SK-N-SH treated with all-trans-retinoic acid at 6 μM for 48 hours (cell line): ENCODE data around the gene GPC6.

Source experiments
- ATAC-seq: fragments of 200-7000 bp; cut with Tn5 transposase; 3 replicates; pipeline ENCODE4 v1.9.1; 2020; ENCODE audit warnings: mild to moderate bottlenecking, moderate library complexity
- ARNTL ChIP-seq: fragments of 450-650 bp; formaldehyde crosslinking; IDR thresholded peaks from 2 replicates; pipeline ENCODE4 v1.5.0; 2020; ENCODE audit warnings: low read depth, mild to moderate bottlenecking, moderate library complexity, borderline replicate concordance
- BACH2 ChIP-seq: fragments of 250-450 bp; sonication (Bioruptor Pico); IDR thresholded peaks from 2 replicates; pipeline ENCODE4 v1.9.0; 2021; ENCODE audit warnings: mild to moderate bottlenecking, borderline replicate concordance
- CREB5 ChIP-seq: fragments of 250-450 bp; sonication (Bioruptor Pico); IDR thresholded peaks from 2 replicates; pipeline ENCODE4 v1.5.1; 2020; ENCODE audit warnings: low read depth, mild to moderate bottlenecking, moderate library complexity
- CSDC2 ChIP-seq: fragments of 250-450 bp; sonication (Bioruptor Pico); IDR thresholded peaks from 2 replicates; pipeline ENCODE4 v1.5.0; 2020; ENCODE audit warnings: mild to moderate bottlenecking, moderate library complexity
- ESRRG ChIP-seq: fragments of 250-450 bp; sonication (Bioruptor Pico); IDR thresholded peaks from 2 replicates; pipeline ENCODE4 v1.6.1; 2021; ENCODE audit warnings: mild to moderate bottlenecking
- GLIS3 ChIP-seq: fragments of 250-450 bp; sonication (Bioruptor Pico); IDR thresholded peaks from 2 replicates; pipeline ENCODE4 v1.5.0; 2020; ENCODE audit warnings: mild to moderate bottlenecking, moderate library complexity
- ISL1 ChIP-seq: fragments of 250-450 bp; sonication (Bioruptor Pico); IDR thresholded peaks from 2 replicates; pipeline ENCODE4 v2.1.2; 2022; ENCODE audit warnings: mild to moderate bottlenecking, moderate library complexity
- OSR1 ChIP-seq: fragments of 250-450 bp; sonication (Bioruptor Pico); IDR thresholded peaks from 2 replicates; pipeline ENCODE4 v1.8.0; 2022; ENCODE audit warnings: moderate library complexity, mild to moderate bottlenecking, inconsistent platforms
- PPARA ChIP-seq: fragments of 250-450 bp; sonication (Bioruptor Pico); IDR thresholded peaks from 2 replicates; pipeline ENCODE4 v1.5.0; 2020; ENCODE audit warnings: mild to moderate bottlenecking, borderline replicate concordance
- RARB ChIP-seq: fragments of 250-450 bp; sonication (Bioruptor Pico); IDR thresholded peaks from 2 replicates; pipeline ENCODE4 v1.8.0; 2021; ENCODE audit warnings: mild to moderate bottlenecking, moderate library complexity
- SNAI2 ChIP-seq: fragments of 250-450 bp; sonication (Bioruptor Pico); IDR thresholded peaks from 2 replicates; pipeline ENCODE4 v1.5.0; 2020; ENCODE audit warnings: mild to moderate bottlenecking, moderate library complexity
- TCF4 ChIP-seq: fragments of 250-450 bp; sonication (Bioruptor Pico); IDR thresholded peaks from 2 replicates; pipeline ENCODE4 v1.8.0; 2021; ENCODE audit warnings: mild to moderate bottlenecking, moderate library complexity, borderline replicate concordance
- TOX ChIP-seq: fragments of 250-450 bp; sonication (Bioruptor Pico); IDR thresholded peaks from 2 replicates; pipeline ENCODE4 v1.8.0; 2021; ENCODE audit warnings: mild to moderate bottlenecking, moderate library complexity, borderline replicate concordance
- TSHZ2 ChIP-seq: fragments of 250-450 bp; sonication (Bioruptor Pico); IDR thresholded peaks from 2 replicates; pipeline ENCODE4 v1.5.0; 2020; ENCODE audit warnings: mild to moderate bottlenecking, moderate library complexity
- ZFP30 ChIP-seq: fragments of 450-650 bp; formaldehyde crosslinking; IDR thresholded peaks from 2 replicates; pipeline ENCODE4 v1.5.0; 2022; ENCODE audit warnings: mild to moderate bottlenecking, moderate library complexity
- ZNF70 ChIP-seq: fragments of 450-650 bp; formaldehyde crosslinking; IDR thresholded peaks from 2 replicates; pipeline ENCODE4 v1.5.0; 2020; ENCODE audit warnings: mild to moderate bottlenecking, moderate library complexity
- ZNF8 ChIP-seq: fragments of 450-650 bp; formaldehyde crosslinking; IDR thresholded peaks from 2 replicates; pipeline ENCODE4 v1.5.0; 2020; ENCODE audit warnings: mild to moderate bottlenecking, moderate library complexity
- TF ChIP-seq, protein P1 (sequence below): fragments of 250-450 bp; sonication (Bioruptor Pico); IDR thresholded peaks from 2 replicates; pipeline ENCODE4 v1.8.0; 2021; ENCODE audit warnings: low read depth, mild to moderate bottlenecking, moderate library complexity, borderline replicate concordance
- TF ChIP-seq, protein P2 (sequence below): fragments of 250-450 bp; sonication (Bioruptor Pico); IDR thresholded peaks from 2 replicates; pipeline ENCODE4 v1.8.0; 2020; ENCODE audit warnings: mild to moderate bottlenecking, moderate library complexity, borderline replicate concordance

Gene GPC6

DNA sequence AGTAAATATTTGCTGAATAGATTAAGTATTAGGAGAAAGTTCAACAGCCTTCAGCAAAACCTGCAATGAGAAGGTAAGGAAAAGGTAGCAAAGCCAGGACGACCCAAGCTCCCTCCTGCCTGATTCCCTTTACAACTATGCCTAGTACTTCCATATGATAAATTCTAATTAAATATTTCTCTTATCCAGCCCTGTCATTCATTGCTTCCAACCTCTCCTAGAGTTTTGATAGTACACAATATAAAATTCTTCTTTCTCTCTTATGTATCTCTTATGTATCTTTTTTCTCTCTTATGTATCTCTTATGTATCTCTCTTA lies 1065.7 kb downstream of the GPC6 start:
- TF ChIP-seq TCF4 (CRISPR knock-in tag): no peak
- ATAC-seq: no peak

- no peak for TF ChIP-seq ZFP30 (CRISPR knock-in tag)
- no peak for TF ChIP-seq TSHZ2 (CRISPR knock-in tag)
- TF ChIP-seq PPARA (CRISPR knock-in tag): no peak
- no peak for TF ChIP-seq GLIS3 (CRISPR knock-in tag)
- TF ChIP-seq, protein P1, sequence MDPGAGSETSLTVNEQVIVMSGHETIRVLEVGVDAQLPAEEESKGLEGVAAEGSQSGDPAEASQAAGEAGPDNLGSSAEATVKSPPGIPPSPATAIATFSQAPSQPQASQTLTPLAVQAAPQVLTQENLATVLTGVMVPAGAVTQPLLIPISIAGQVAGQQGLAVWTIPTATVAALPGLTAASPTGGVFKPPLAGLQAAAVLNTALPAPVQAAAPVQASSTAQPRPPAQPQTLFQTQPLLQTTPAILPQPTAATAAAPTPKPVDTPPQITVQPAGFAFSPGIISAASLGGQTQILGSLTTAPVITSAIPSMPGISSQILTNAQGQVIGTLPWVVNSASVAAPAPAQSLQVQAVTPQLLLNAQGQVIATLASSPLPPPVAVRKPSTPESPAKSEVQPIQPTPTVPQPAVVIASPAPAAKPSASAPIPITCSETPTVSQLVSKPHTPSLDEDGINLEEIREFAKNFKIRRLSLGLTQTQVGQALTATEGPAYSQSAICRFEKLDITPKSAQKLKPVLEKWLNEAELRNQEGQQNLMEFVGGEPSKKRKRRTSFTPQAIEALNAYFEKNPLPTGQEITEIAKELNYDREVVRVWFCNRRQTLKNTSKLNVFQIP (CRISPR knock-in tag): no peak
- no peak for TF ChIP-seq SNAI2
- no peak for TF ChIP-seq CSDC2 (CRISPR knock-in tag)
- TF ChIP-seq ARNTL (CRISPR knock-in tag): no peak
- no peak for ATAC-seq
These were observed 1069.9 kb downstream of the GPC6 start for GRCh38 chr13:94296471-94296870.

DNA sequence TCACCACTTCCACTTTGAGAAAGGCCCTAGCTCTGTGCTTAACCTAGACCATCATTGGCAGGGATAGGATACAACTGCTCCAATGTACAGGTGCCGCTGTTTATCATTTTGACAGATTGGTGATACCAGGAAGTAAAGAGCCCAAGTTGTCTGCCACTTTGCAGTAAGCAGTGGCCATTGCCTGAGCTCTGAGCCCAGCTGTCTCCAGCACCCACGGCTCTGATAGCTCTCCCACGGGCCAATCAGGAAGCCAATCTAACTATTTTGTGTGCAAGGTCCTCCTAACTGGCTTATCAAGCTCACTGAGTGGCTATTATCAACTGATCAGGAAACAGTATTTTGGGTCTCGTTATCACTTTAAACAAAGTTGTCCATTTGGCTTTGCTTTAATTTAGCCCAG lies 1071.7 kb downstream of the GPC6 start:
- no peak for ATAC-seq
- no peak for TF ChIP-seq ZNF70
- TF ChIP-seq TOX (CRISPR knock-in tag): no peak
- TF ChIP-seq, protein P2, sequence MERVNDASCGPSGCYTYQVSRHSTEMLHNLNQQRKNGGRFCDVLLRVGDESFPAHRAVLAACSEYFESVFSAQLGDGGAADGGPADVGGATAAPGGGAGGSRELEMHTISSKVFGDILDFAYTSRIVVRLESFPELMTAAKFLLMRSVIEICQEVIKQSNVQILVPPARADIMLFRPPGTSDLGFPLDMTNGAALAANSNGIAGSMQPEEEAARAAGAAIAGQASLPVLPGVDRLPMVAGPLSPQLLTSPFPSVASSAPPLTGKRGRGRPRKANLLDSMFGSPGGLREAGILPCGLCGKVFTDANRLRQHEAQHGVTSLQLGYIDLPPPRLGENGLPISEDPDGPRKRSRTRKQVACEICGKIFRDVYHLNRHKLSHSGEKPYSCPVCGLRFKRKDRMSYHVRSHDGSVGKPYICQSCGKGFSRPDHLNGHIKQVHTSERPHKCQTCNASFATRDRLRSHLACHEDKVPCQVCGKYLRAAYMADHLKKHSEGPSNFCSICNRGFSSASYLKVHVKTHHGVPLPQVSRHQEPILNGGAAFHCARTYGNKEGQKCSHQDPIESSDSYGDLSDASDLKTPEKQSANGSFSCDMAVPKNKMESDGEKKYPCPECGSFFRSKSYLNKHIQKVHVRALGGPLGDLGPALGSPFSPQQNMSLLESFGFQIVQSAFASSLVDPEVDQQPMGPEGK (CRISPR knock-in tag): no peak
- no peak for TF ChIP-seq TSHZ2 (CRISPR knock-in tag)
- TF ChIP-seq ZFP30 (CRISPR knock-in tag): no peak
- no peak for TF ChIP-seq CREB5
- no peak for TF ChIP-seq CSDC2 (CRISPR knock-in tag)
- TF ChIP-seq ZNF8 (CRISPR knock-in tag): no peak
- TF ChIP-seq, protein P1 (CRISPR knock-in tag): no peak
- TF ChIP-seq RARB: no peak
- no peak for TF ChIP-seq TCF4 (CRISPR knock-in tag)
- TF ChIP-seq ISL1 (CRISPR knock-in tag): no peak
- no peak for TF ChIP-seq BACH2 (CRISPR knock-in tag)
- no peak for TF ChIP-seq GLIS3 (CRISPR knock-in tag)
- TF ChIP-seq OSR1 (CRISPR knock-in tag): no peak
- no peak for TF ChIP-seq ESRRG
